Panc1 (cell line): ENCODE results near the gene RASGEF1C.

Experiments used
- CTCF ChIP-seq: fragments of 450-650 bp; IDR thresholded peaks from 2 replicates; pipeline ENCODE4 v1.5.1; 2017; ENCODE audit warnings: mild to moderate bottlenecking
- POLR2AphosphoS5 ChIP-seq: IDR thresholded peaks from 2 replicates; pipeline ENCODE4 v1.6.1; 2012; ENCODE audit warnings: mild to moderate bottlenecking, low read depth, low read length, moderate library complexity
- REST ChIP-seq, 2 experiments: IDR thresholded peaks; 2 replicates each; pipeline ENCODE4 v1.6.1; 2011 to 2012; ENCODE audit warnings: low read depth in 2 of 2, control low read depth in 1 of 2, low read length in 1 of 2, mild to moderate bottlenecking in 1 of 2, moderate library complexity in 1 of 2; ENCODE audit not compliant: insufficient read depth in 1 of 2
- SIN3A ChIP-seq: IDR thresholded peaks from 2 replicates; pipeline ENCODE4 v1.6.1; 2012; ENCODE audit warnings: low read depth, mild to moderate bottlenecking, low read length, moderate library complexity, borderline replicate concordance; ENCODE audit not compliant: insufficient read depth

GRCh38 chr5:180180421-180180820, 28.6 kb downstream of the RASGEF1C start:
- TF ChIP-seq CTCF (no peak), SIN3A (no peak), REST (IDR thresholded peaks at IDR 0.05; ENCODE audit: insufficient read depth in 1 of 2, low read depth in 2 of 2, low read length in 1 of 2) (no peak), POLR2AphosphoS5 (no peak)
